Muscle of arm (tissue), 12 donors: ENCODE measurements around the gene EFEMP1. TPM values are rescaled to one million over a fixed set of nuclear protein-coding genes. Genes with fewer than 3 reads are reported as not detected.

Experiments
- DNase-seq: peaks from one replicate; pipeline ENCODE4 v3.0.0-alpha.2; 2013
- polyA plus RNA-seq, 12 donors: library from polyadenylated mRNA; unstranded; fragments of 120-200 nt; gene quantifications; one replicate each; pipeline ENCODE4 v1.2.1, GENCODE V29; 2013; ENCODE audit not compliant: insufficient read length in 12 of 12

EFEMP1 gene
- polyA plus RNA-seq, 12 donors: 19.1 to 74.2 (median 35.5) TPM; not detected in 1

GRCh38 chr2:55943466-55943865 is 19.9 kb upstream of the EFEMP1 start:
- no peak for DNase-seq

- DNase-seq: no peak
These were observed 12.8 kb upstream of the EFEMP1 start for GRCh38 chr2:55936351-55936750.

GRCh38 chr2:55934337-55934736 is 10.8 kb upstream of the EFEMP1 start:
- DNase-seq: no peak

- no peak for DNase-seq
These were observed 9.3 kb upstream of the EFEMP1 start for GRCh38 chr2:55932843-55933242.

- DNase-seq: no peak
These were observed 7.7 kb upstream of the EFEMP1 start for GRCh38 chr2:55931281-55931680.

- no peak for DNase-seq
These were observed 5.9 kb upstream of the EFEMP1 start for GRCh38 chr2:55929476-55929875.

GRCh38 chr2:55926974-55927373 is 3.4 kb upstream of the EFEMP1 start:
- DNase-seq: no peak

- no peak for DNase-seq
These were observed 2.7 kb upstream of the EFEMP1 start for GRCh38 chr2:55926246-55926645.

- no peak for DNase-seq
These were observed 370 bp upstream of the EFEMP1 start for GRCh38 chr2:55923982-55924321.

GRCh38 chr2:55922291-55922907 is 1.2 kb downstream of the EFEMP1 start:
- peak; percentile 37 for DNase-seq

- DNase-seq: no peak
These were observed 4.0 kb downstream of the EFEMP1 start for GRCh38 chr2:55919574-55919973.

- DNase-seq: no peak
These were observed 4.7 kb downstream of the EFEMP1 start for GRCh38 chr2:55918856-55919255.

- no peak for DNase-seq
These were observed 5.7 kb downstream of the EFEMP1 start for GRCh38 chr2:55917713-55918390.

- DNase-seq: no peak
These were observed 6.5 kb downstream of the EFEMP1 start for GRCh38 chr2:55917117-55917516.

- DNase-seq: no peak
These were observed 7.0 kb downstream of the EFEMP1 start for GRCh38 chr2:55916473-55917049.

- no peak for DNase-seq
These were observed 8.8 kb downstream of the EFEMP1 start for GRCh38 chr2:55914786-55915185.

GRCh38 chr2:55912926-55913325 is 10.7 kb downstream of the EFEMP1 start:
- no peak for DNase-seq

- no peak for DNase-seq
These were observed 13.5 kb downstream of the EFEMP1 start for GRCh38 chr2:55910077-55910476.

- no peak for DNase-seq
These were observed 15.9 kb downstream of the EFEMP1 start for GRCh38 chr2:55907686-55908085.

GRCh38 chr2:55906993-55907392 is 16.6 kb downstream of the EFEMP1 start:
- DNase-seq: no peak

- DNase-seq: no peak
These were observed 19.9 kb downstream of the EFEMP1 start for GRCh38 chr2:55903727-55904126.

GRCh38 chr2:55902971-55903370 is 20.6 kb downstream of the EFEMP1 start:
- no peak for DNase-seq

GRCh38 chr2:55902429-55902828 is 21.2 kb downstream of the EFEMP1 start:
- DNase-seq: no peak

GRCh38 chr2:55901941-55902340 is 21.6 kb downstream of the EFEMP1 start:
- DNase-seq: no peak
